Gastroesophageal sphincter (tissue), 3 donors: ENCODE data around the gene TBC1D5.

Experiments
- EP300 ChIP-seq: sonication (generic); formaldehyde crosslinking; IDR thresholded peaks from one replicate; pipeline ENCODE4 v1.6.1; 2017; ENCODE audit warnings: antibody characterized with exemption, mild to moderate bottlenecking
- POLR2A ChIP-seq, 2 donors: fragments of 450-650 bp; IDR thresholded peaks; one replicate each; pipeline ENCODE4 v1.6.1; 2017; ENCODE audit warnings: antibody characterized with exemption in 2 of 2, mild to moderate bottlenecking in 2 of 2, moderate library complexity in 1 of 2
- POLR2AphosphoS5 ChIP-seq: sonication (generic); formaldehyde crosslinking; IDR thresholded peaks from one replicate; pipeline ENCODE4 v1.6.1; 2017; ENCODE audit warnings: antibody characterized with exemption
- TF ChIP-seq, protein P1 (sequence below), 4 experiments: fragments of 200-600 bp in 2 of 4; fragments of 450-650 bp in 2 of 4; sonication (generic) in 1 of 4; IDR thresholded peaks; one replicate each; pipeline ENCODE4 v1.5.1; 2017 to 2019; ENCODE audit warnings: antibody characterized with exemption in 4 of 4, mild to moderate bottlenecking in 2 of 4, moderate library complexity in 2 of 4

DNA sequence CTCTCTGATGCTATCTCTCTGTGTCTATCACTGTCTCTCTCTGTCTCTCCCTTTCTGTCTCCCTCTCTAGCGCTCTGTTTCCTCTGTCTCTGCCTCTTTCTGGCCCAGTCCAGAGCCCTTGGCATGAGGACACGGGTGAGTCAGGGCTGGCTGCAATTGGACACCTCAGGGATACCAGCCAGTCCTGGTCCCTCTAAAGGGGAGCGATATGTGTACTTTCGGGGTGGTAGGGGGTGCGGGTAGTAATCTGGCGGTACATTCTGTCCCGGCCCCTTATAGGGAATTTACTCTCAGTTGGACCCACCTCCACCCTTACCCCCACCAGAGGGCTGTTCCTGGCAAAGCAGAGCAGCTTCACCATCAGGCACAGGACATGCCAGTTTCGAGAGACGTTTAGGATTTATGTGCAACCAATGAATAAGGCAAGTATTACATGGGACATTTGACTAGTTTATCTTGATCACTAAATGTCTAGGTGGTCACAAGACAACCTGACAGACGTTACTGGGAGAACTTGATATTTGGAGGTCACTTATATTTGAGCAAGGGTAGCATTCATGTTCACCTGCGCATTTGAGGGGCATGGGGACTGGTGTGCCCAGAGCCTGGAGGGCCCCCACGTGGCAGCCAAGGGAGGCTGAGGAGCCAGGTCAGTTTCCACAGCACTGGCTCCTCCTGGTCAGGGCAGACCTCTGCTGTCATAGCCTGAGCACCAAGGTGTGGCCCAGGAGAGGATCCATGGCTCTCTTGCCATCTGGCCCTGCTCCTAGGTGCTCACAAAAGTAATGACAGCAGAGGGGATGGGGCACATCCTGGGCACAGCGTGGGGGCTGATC, 601.5 kb downstream of the TBC1D5 start:
- TF ChIP-seq, protein P1, sequence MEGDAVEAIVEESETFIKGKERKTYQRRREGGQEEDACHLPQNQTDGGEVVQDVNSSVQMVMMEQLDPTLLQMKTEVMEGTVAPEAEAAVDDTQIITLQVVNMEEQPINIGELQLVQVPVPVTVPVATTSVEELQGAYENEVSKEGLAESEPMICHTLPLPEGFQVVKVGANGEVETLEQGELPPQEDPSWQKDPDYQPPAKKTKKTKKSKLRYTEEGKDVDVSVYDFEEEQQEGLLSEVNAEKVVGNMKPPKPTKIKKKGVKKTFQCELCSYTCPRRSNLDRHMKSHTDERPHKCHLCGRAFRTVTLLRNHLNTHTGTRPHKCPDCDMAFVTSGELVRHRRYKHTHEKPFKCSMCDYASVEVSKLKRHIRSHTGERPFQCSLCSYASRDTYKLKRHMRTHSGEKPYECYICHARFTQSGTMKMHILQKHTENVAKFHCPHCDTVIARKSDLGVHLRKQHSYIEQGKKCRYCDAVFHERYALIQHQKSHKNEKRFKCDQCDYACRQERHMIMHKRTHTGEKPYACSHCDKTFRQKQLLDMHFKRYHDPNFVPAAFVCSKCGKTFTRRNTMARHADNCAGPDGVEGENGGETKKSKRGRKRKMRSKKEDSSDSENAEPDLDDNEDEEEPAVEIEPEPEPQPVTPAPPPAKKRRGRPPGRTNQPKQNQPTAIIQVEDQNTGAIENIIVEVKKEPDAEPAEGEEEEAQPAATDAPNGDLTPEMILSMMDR (IDR thresholded peaks at IDR 0.05), result no peak
- TF ChIP-seq POLR2AphosphoS5 (no peak), POLR2A (IDR thresholded peaks at IDR 0.05) (no peak), EP300 (no peak)
